Neural cell (in vitro differentiated cells): ENCODE data around the gene CDCP1. TPM values are rescaled to one million over a fixed set of nuclear protein-coding genes. Genes with fewer than 3 reads are reported as not detected.

Experiments
- H2AFZ ChIP-seq: fragments of 200-600, 300-800 bp; sonication (generic), shearing (Covaris generic); 2 replicates; pipeline ENCODE4 v1.6.0; 2014; ENCODE audit warnings: low read depth, mild to moderate bottlenecking, antibody characterized with exemption, low read length, moderate library complexity
- H3F3A ChIP-seq: fragments of 200-600 bp; shearing (Covaris generic); 2 replicates; pipeline ENCODE4 v1.6.1; 2016; ENCODE audit warnings: mild to moderate bottlenecking, moderate library complexity, mixed read lengths, antibody characterized with exemption, low read length; ENCODE audit not compliant: insufficient read depth, poor library complexity, severe bottlenecking
- H3K27ac ChIP-seq: fragments of 200-600, 300-800 bp; sonication (generic), shearing (Covaris generic); 2 replicates; pipeline ENCODE4 v1.5.1; 2014; ENCODE audit warnings: mild to moderate bottlenecking, low read length, moderate library complexity
- H3K27me3 ChIP-seq: fragments of 300-800, 200-600 bp; sonication (generic), shearing (Covaris generic); 2 replicates; pipeline ENCODE4 v1.6.0; 2014; ENCODE audit warnings: mild to moderate bottlenecking, low read depth, low read length, moderate library complexity; ENCODE audit not compliant: insufficient read depth
- H3K36me3 ChIP-seq: fragments of 300-800, 200-600 bp; sonication (generic), shearing (Covaris generic); 2 replicates; pipeline ENCODE4 v1.5.1; 2014; ENCODE audit warnings: mild to moderate bottlenecking, antibody characterized with exemption, low read length, moderate library complexity; ENCODE audit not compliant: insufficient read depth
- H3K4me2 ChIP-seq: fragments of 300-800, 200-600 bp; sonication (generic), shearing (Covaris generic); 2 replicates; pipeline ENCODE4 v1.6.0; 2014; ENCODE audit warnings: mild to moderate bottlenecking, low read length
- H3K4me3 ChIP-seq: fragments of 300-800, 200-600 bp; sonication (generic), shearing (Covaris generic); 2 replicates; pipeline ENCODE4 v1.5.1; 2014; ENCODE audit warnings: mild to moderate bottlenecking, low read length, moderate library complexity
- H3K79me2 ChIP-seq: fragments of 200-600 bp; shearing (Covaris generic); replicated peaks from 2 replicates; pipeline ENCODE4 v1.6.0; 2014; ENCODE audit warnings: mild to moderate bottlenecking, low read length, moderate library complexity; ENCODE audit not compliant: insufficient read depth
- H3K9ac ChIP-seq: fragments of 300-800, 200-600 bp; sonication (generic), shearing (Covaris generic); 2 replicates; pipeline ENCODE4 v1.6.1; 2016; ENCODE audit warnings: mild to moderate bottlenecking, low read length, mixed read lengths
- H3K9me2 ChIP-seq: fragments of 200-600 bp; shearing (Covaris generic); 2 replicates; pipeline ENCODE4 v1.6.1; 2016; ENCODE audit warnings: mild to moderate bottlenecking, low read length, mixed read lengths; ENCODE audit not compliant: insufficient read depth
- H3K9me3 ChIP-seq: fragments of 200-600, 300-800 bp; sonication (generic), shearing (Covaris generic); 2 replicates; pipeline ENCODE4 v1.6.1; 2016; ENCODE audit warnings: mild to moderate bottlenecking, mixed run types, low read length, moderate library complexity, mixed read lengths
- H4K20me1 ChIP-seq: fragments of 200-600 bp; shearing (Covaris generic); 2 replicates; pipeline ENCODE4 v1.6.1; 2016; ENCODE audit warnings: mild to moderate bottlenecking, mixed run types; ENCODE audit not compliant: insufficient read depth
- CTCF ChIP-seq: fragments of 450-650 bp; IDR thresholded peaks from 2 replicates; pipeline ENCODE4 v1.5.1; 2014; ENCODE audit warnings: antibody characterized with exemption, mild to moderate bottlenecking, moderate library complexity; ENCODE audit not compliant: poor library complexity, severe bottlenecking
- EP300 ChIP-seq: fragments of 450-650 bp; conservative IDR thresholded peaks from 2 replicates; pipeline ENCODE4 v1.6.1; 2014; ENCODE audit warnings: antibody characterized with exemption, mild to moderate bottlenecking, moderate library complexity; ENCODE audit not compliant: poor library complexity, severe bottlenecking
- EZH2 ChIP-seq: fragments of 200-600, 300-800 bp; shearing (Covaris generic), sonication (generic); IDR thresholded peaks from 2 replicates; pipeline ENCODE4 v1.6.1; 2014; ENCODE audit warnings: antibody characterized with exemption, low read length, borderline replicate concordance, mild to moderate bottlenecking; ENCODE audit not compliant: insufficient read depth, poor library complexity, severe bottlenecking
- MXI1 ChIP-seq: fragments of 450-650 bp; conservative IDR thresholded peaks from 2 replicates; pipeline ENCODE4 v1.6.1; 2014; ENCODE audit warnings: antibody characterized with exemption, mild to moderate bottlenecking; ENCODE audit not compliant: poor library complexity, severe bottlenecking
- POLR2AphosphoS5 ChIP-seq: IDR thresholded peaks from 2 replicates; pipeline ENCODE4 v1.6.1; 2012
- RAD21 ChIP-seq: fragments of 450-650 bp; conservative IDR thresholded peaks from 2 replicates; pipeline ENCODE4 v1.6.1; 2014; ENCODE audit warnings: antibody characterized with exemption, mild to moderate bottlenecking, moderate library complexity
- REST ChIP-seq: IDR thresholded peaks from 2 replicates; pipeline ENCODE4 v1.6.1; 2012; ENCODE audit warnings: borderline replicate concordance
- SMC3 ChIP-seq: fragments of 450-650 bp; conservative IDR thresholded peaks from 2 replicates; pipeline ENCODE4 v1.6.1; 2014; ENCODE audit warnings: antibody characterized with exemption, mild to moderate bottlenecking, moderate library complexity; ENCODE audit not compliant: poor library complexity
- TAF1 ChIP-seq: IDR thresholded peaks from 2 replicates; pipeline ENCODE4 v1.6.1; 2012; ENCODE audit warnings: low read depth
- polyA plus RNA-seq: library from polyadenylated mRNA; depleted of rRNA; stranded (reverse); fragments of >200 nt; gene quantifications from 2 replicates; pipeline ENCODE4 v1.2.3, GENCODE V29; 2014

CDCP1 gene
- polyA plus RNA-seq, 1 donor from 2014 or later, result not detected

GRCh38 chr3:45174234-45174633 lies 28.1 kb upstream of the CDCP1 start:
- H3K36me3 ChIP-seq, result no peaks in the 10 kb centered on the region
- H3K79me2 ChIP-seq, result no peaks in the 10 kb centered on the region
- no peaks in the 10 kb centered on the region for H3K9me3 ChIP-seq
- no peaks in the 10 kb centered on the region for H3K9me2 ChIP-seq
- TF ChIP-seq EZH2 (no peak), EP300 (no peak), SMC3 (no peak), TAF1 (no peak), POLR2AphosphoS5 (no peak), REST (no peak)
- no peak overlapping the region for H3K4me2 ChIP-seq
- no peak overlapping the region for H3K27ac ChIP-seq
- no peak overlapping the region for H3K4me3 ChIP-seq
- H3K27me3 ChIP-seq, result no peaks in the 10 kb centered on the region
- H3K9ac ChIP-seq, result no peak overlapping the region
- H3F3A ChIP-seq, result no peaks in the 10 kb centered on the region
- no peaks in the 10 kb centered on the region for H4K20me1 ChIP-seq
- H2AFZ ChIP-seq, result no peak overlapping the region

- no peak overlapping the region for H3K9ac ChIP-seq
- no peaks in the 10 kb centered on the region for H4K20me1 ChIP-seq
- H3K79me2 ChIP-seq, result no peaks in the 10 kb centered on the region
- no peaks in the 10 kb centered on the region for H3K36me3 ChIP-seq
- TF ChIP-seq TAF1, result no peak
- TF ChIP-seq REST, result no peak
- TF ChIP-seq RAD21, result no peak
- no peak overlapping the region for H3K27ac ChIP-seq
- no peak overlapping the region for H2AFZ ChIP-seq
- no peak overlapping the region for H3K4me2 ChIP-seq
- H3K9me3 ChIP-seq, result no peaks in the 10 kb centered on the region
- H3K27me3 ChIP-seq, result no peaks in the 10 kb centered on the region
- no peak overlapping the region for H3K4me3 ChIP-seq
- no peaks in the 10 kb centered on the region for H3K9me2 ChIP-seq
- no peaks in the 10 kb centered on the region for H3F3A ChIP-seq
Measured at GRCh38 chr3:45173776-45174175, 27.6 kb upstream of the CDCP1 start.

GRCh38 chr3:45171283-45171682 lies 25.1 kb upstream of the CDCP1 start:
- Histone ChIP-seq H3F3A (no peaks in the 10 kb centered on the region), H3K4me2 (no peak overlapping the region), H3K36me3 (no peaks in the 10 kb centered on the region), H3K9ac (no peak overlapping the region), H3K79me2 (no peaks in the 10 kb centered on the region), H3K9me3 (no peaks in the 10 kb centered on the region), H4K20me1 (no peaks in the 10 kb centered on the region), H3K4me3 (no peak overlapping the region), H3K27ac (no peak overlapping the region), H3K27me3 (no peaks in the 10 kb centered on the region), H2AFZ (no peak overlapping the region), H3K9me2 (no peaks in the 10 kb centered on the region)
- TF ChIP-seq CTCF (no peak), MXI1 (no peak), REST (no peak), EZH2 (no peak), TAF1 (no peak), EP300 (no peak), RAD21 (no peak), POLR2AphosphoS5 (no peak), SMC3 (no peak)
